K562 (cell line): ENCODE results near the gene GALNT13. TPM values are rescaled to one million over a fixed set of nuclear protein-coding genes. Genes with fewer than 3 reads are reported as not detected.

Source experiments
- KDM2B ChIP-seq: fragments of 250-450 bp; sonication (Bioruptor Pico); IDR thresholded peaks from 2 replicates; pipeline ENCODE4 v1.8.0; 2021; ENCODE audit warnings: mild to moderate bottlenecking, moderate library complexity
- PHF20 ChIP-seq: fragments of 450-650 bp; IDR thresholded peaks from 2 replicates; pipeline ENCODE4 v1.6.1; 2018; ENCODE audit not compliant: partially characterized antibody
- SMAD3 ChIP-seq: fragments of 450-650 bp; formaldehyde crosslinking; conservative IDR thresholded peaks from 2 replicates; pipeline ENCODE4 v1.4.0; 2020; ENCODE audit warnings: mild to moderate bottlenecking
- ZBTB40 ChIP-seq, 2 experiments: fragments of 450-650 bp in 1 of 2; sonication (generic) in 1 of 2; formaldehyde crosslinking in 1 of 2; IDR thresholded peaks; 2 replicates each; pipeline versions ENCODE4 v1.7.1 to v1.9.0; 2016 to 2022; ENCODE audit warnings: inconsistent platforms in 1 of 2, mild to moderate bottlenecking in 1 of 2, missing genetic modification reagents in 1 of 2
- ZNF12 ChIP-seq: sonication (generic); formaldehyde crosslinking; IDR thresholded peaks from 2 replicates; pipeline ENCODE4 v1.4.0; 2020; ENCODE audit warnings: mild to moderate bottlenecking, missing genetic modification reagents
- ZNF57 ChIP-seq: fragments of 450-650 bp; formaldehyde crosslinking; IDR thresholded peaks from 2 replicates; pipeline ENCODE4 v1.4.0; 2020; ENCODE audit warnings: mild to moderate bottlenecking, moderate library complexity
- polyA plus RNA-seq, 8 experiments: library from polyadenylated mRNA; depleted of rRNA in 4 of 8; stranded (reverse) in 5 of 8; unstranded in 3 of 8; fragments of >200 nt; fragmentation: Nextera tagmentation in 2 of 8; fragmentation: Illumina TruSeq in 1 of 8; extraction: Ambion mirVana in 2 of 8; extraction: Trizol in 1 of 8; gene quantifications; 2 replicates each; pipeline versions ENCODE4 v1.2.1 to v1.2.3, GENCODE V29; 2011 to 2014; ENCODE audit warnings: inconsistent platforms in 1 of 8, missing spikeins in 1 of 8
- total RNA-seq, 7 experiments: library from RNA; depleted of rRNA in 6 of 7; stranded (reverse); fragments of >200 nt in 6 of 7; fragmentation: Illumina TruSeq in 2 of 7; extraction: Trizol in 2 of 7; gene quantifications; 2 replicates each; pipeline versions ENCODE4 v1.2.1 to v1.2.3, GENCODE V29; 2011 to 2021; ENCODE audit warnings: low replicate concordance in 1 of 7
- TF ChIP-seq, protein P1 (sequence below): fragments of 450-650 bp; IDR thresholded peaks from 2 replicates; pipeline ENCODE4 v1.7.1; 2018; ENCODE audit warnings: mild to moderate bottlenecking, low read depth; ENCODE audit not compliant: partially characterized antibody
- TF ChIP-seq, protein P2 (sequence below): fragments of 450-650 bp; formaldehyde crosslinking; IDR thresholded peaks from 2 replicates; pipeline ENCODE4 v1.4.0; 2020; ENCODE audit warnings: mild to moderate bottlenecking, moderate library complexity

The GALNT13 gene
- total and polyA plus RNA-seq, 9 of the 15 experiments (the other 6 are each of a cell fraction or from before 2014, with no cell fraction given): not detected

- TF ChIP-seq PHF20 (no peak), ZNF12 (CRISPR knock-in tag) (no peak), ZBTB40 (IDR thresholded peaks at IDR 0.05) (no peak), ZBTB40 (CRISPR knock-in tag; IDR thresholded peaks at IDR 0.05) (no peak), ZNF57 (CRISPR knock-in tag) (no peak), KDM2B (CRISPR knock-in tag) (no peak), SMAD3 (CRISPR knock-in tag) (no peak)
- TF ChIP-seq, protein P1, sequence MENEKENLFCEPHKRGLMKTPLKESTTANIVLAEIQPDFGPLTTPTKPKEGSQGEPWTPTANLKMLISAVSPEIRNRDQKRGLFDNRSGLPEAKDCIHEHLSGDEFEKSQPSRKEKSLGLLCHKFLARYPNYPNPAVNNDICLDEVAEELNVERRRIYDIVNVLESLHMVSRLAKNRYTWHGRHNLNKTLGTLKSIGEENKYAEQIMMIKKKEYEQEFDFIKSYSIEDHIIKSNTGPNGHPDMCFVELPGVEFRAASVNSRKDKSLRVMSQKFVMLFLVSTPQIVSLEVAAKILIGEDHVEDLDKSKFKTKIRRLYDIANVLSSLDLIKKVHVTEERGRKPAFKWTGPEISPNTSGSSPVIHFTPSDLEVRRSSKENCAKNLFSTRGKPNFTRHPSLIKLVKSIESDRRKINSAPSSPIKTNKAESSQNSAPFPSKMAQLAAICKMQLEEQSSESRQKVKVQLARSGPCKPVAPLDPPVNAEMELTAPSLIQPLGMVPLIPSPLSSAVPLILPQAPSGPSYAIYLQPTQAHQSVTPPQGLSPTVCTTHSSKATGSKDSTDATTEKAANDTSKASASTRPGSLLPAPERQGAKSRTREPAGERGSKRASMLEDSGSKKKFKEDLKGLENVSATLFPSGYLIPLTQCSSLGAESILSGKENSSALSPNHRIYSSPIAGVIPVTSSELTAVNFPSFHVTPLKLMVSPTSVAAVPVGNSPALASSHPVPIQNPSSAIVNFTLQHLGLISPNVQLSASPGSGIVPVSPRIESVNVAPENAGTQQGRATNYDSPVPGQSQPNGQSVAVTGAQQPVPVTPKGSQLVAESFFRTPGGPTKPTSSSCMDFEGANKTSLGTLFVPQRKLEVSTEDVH: no peak
- TF ChIP-seq, protein P2, sequence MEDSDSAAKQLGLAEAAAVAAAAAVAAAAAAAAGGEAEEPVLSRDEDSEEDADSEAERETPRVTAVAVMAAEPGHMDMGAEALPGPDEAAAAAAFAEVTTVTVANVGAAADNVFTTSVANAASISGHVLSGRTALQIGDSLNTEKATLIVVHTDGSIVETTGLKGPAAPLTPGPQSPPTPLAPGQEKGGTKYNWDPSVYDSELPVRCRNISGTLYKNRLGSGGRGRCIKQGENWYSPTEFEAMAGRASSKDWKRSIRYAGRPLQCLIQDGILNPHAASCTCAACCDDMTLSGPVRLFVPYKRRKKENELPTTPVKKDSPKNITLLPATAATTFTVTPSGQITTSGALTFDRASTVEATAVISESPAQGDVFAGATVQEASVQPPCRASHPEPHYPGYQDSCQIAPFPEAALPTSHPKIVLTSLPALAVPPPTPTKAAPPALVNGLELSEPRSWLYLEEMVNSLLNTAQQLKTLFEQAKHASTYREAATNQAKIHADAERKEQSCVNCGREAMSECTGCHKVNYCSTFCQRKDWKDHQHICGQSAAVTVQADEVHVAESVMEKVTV (CRISPR knock-in tag): no peak
Measured at GRCh38 chr2:154446324-154446723, 574.6 kb downstream of the GALNT13 start (continued).
